A549 (cell line): Measurements from ENCODE around the gene FHIT.

Source experiments
- CEBPB ChIP-seq, 2 experiments: fragments of >200 bp in 1 of 2; sonication (Bioruptor Twin) in 1 of 2; formaldehyde crosslinking in 1 of 2; IDR thresholded peaks; 2 replicates each; pipeline ENCODE4 v1.6.1; 2012 to 2016
- EHMT2 ChIP-seq: fragments of 200-600 bp; sonication (generic); IDR thresholded peaks from 2 replicates; pipeline ENCODE4 v1.6.1; 2016; ENCODE audit warnings: antibody characterized with exemption, low read depth, mild to moderate bottlenecking, moderate library complexity
- ESRRA ChIP-seq: fragments of 150-350 bp; IDR thresholded peaks from 2 replicates; pipeline ENCODE4 v1.6.1; 2014; ENCODE audit warnings: mild to moderate bottlenecking, low read length, borderline replicate concordance
- NR3C1 ChIP-seq: fragments of >200 bp; sonication (Bioruptor Twin); formaldehyde crosslinking; IDR thresholded peaks from 3 replicates; pipeline ENCODE4 v1.6.1; 2017
- RAD21 ChIP-seq, 2 experiments: fragments of >200 bp in 1 of 2; sonication (Bioruptor Twin) in 1 of 2; formaldehyde crosslinking in 1 of 2; IDR thresholded peaks in 1 of 2; conservative IDR thresholded peaks in 1 of 2; 2 replicates in 1 of 2; 3 replicates in 1 of 2; pipeline ENCODE4 v1.6.1; 2012 to 2018; ENCODE audit warnings: inconsistent platforms in 1 of 2
- TF ChIP-seq, protein P1 (sequence below): fragments of >200 bp; sonication (Bioruptor Twin); formaldehyde crosslinking; IDR thresholded peaks from 3 replicates; pipeline ENCODE4 v1.5.1; 2016

DNA sequence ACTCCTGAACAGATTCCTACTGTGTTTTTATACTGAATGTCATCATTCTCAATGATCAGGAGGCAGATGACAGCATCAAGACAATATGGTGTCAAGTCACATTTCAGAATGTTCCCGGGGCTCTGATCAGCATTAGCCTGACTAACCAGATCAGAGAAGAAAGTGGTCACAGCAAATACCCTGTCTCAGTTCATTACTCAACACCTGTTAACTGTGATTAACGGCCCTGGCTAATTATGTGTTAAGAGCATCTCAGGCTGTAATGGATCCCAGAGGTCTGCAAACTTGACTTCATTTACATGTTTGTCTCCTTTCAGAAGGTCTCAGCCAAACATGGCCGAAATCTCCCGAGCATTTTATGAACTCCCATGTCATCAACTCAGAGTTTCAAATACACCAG is 833.7 kb downstream of the FHIT start:
- TF ChIP-seq, protein P1, sequence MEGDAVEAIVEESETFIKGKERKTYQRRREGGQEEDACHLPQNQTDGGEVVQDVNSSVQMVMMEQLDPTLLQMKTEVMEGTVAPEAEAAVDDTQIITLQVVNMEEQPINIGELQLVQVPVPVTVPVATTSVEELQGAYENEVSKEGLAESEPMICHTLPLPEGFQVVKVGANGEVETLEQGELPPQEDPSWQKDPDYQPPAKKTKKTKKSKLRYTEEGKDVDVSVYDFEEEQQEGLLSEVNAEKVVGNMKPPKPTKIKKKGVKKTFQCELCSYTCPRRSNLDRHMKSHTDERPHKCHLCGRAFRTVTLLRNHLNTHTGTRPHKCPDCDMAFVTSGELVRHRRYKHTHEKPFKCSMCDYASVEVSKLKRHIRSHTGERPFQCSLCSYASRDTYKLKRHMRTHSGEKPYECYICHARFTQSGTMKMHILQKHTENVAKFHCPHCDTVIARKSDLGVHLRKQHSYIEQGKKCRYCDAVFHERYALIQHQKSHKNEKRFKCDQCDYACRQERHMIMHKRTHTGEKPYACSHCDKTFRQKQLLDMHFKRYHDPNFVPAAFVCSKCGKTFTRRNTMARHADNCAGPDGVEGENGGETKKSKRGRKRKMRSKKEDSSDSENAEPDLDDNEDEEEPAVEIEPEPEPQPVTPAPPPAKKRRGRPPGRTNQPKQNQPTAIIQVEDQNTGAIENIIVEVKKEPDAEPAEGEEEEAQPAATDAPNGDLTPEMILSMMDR = no peak
- TF ChIP-seq ESRRA (no peak), EHMT2 (no peak), NR3C1 (no peak), RAD21 (conservative IDR thresholded peaks at IDR 0.05 in 1 of 2, IDR thresholded peaks at IDR 0.05 in 1 of 2) (no peak), CEBPB (IDR thresholded peaks at IDR 0.05) (no peak)
